ENCODE measurements around the gene TGFBR1. TPM values are rescaled to one million over a fixed set of nuclear protein-coding genes. Genes with fewer than 3 reads are reported as not detected.
A peak's percentile ranks its signal among the peaks of the same experiment; 100 is the strongest.

TGFBR1 gene
- 10 to 100 TPM; 72.5 to 78.0 TPM for total RNA-seq

DNA sequence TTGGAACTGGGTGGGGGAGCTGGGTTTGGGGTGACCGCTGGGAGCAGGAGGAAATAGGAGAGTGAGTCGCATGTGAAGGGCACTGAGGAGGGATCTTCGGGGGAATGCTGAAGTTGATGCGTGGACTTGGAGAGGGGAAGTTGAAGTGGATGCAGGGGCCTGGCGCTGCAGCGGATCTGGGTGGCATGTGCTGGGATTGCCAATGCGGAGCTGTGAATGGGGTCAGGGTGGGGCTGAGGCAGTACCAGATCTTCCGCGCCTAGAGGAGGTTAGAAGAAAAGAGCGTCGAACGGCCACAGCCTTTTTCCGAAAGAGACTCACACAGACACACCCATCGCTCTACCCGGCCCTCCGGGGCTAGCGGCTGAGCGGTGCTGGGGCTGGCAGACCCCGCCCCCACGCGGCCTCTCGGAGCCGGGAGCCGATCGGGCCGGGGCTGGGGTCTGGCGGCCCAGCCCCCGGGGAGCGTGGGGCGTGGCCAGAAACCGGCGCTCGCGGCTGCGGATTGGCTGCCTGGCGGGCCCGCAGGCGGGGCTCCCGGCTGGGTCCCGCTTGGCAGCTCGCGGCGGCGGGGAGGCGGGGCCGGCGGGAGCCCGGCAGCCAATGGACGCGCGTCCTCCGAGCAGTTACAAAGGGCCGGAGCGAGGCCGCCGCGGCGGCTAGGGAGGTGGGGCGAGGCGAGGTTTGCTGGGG lies at the start of gene TGFBR1:
Gene TGFBR1, plus strand, starts transcription at position 655 of the 693 bp plus-strand sequence. CDS start 93 bp downstream, outside the sequence.
- Mint-ChIP-seq H3K27ac (peak within 1 kb of the TSS; percentile 88), H3K9me3 (ENCODE audit: low read depth) (peaks cover 3% of the 10 kb centered on the region), H3K27me3 (no peaks in the 10 kb centered on the region), H3K4me1 (peaks cover 68% of the 10 kb centered on the region), H3K4me3 (peak within 1 kb of the TSS; percentile 92), H3K36me3 (peaks cover 37% of the 10 kb centered on the region)
- peak; percentile 95 for DNase-seq
- CTCF ChIA-PET, result interaction anchor here (0.6 to 5.3 kb wide), 24 partner anchors 9 to 109 kb away, joined by 3 to 43 read pairs (median 5); no protein-coding TSS in a partner anchor
- peak; percentile 88 for ATAC-seq

DNA sequence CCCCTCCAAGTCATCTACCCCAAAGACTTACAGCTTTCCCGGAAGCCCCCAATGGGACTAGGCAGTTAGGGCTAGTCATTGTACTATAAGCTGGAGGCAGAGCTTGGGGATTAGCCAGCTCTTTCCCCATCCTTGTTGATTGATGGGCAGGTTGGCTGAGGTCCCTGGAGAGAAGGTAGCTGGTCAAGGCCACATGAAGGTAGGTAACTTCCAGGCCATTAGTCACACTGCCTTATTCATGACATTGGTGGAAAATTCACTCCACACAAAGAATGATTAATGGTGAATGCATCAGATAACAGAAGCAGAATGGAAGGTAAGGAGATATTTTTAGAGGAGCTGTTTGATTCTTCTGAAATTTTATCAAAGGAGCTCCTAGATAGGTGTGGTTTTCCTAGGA lies 49.5 kb upstream of the TGFBR1 start:
- no peak for ATAC-seq
- Mint-ChIP-seq H3K27ac (no peak overlapping the region), H3K4me3 (no peak overlapping the region), H3K27me3 (no peaks in the 10 kb centered on the region), H3K9me3 (ENCODE audit: low read depth) (no peaks in the 10 kb centered on the region), H3K36me3 (peaks cover 21% of the 10 kb centered on the region), H3K4me1 (peaks cover 83% of the 10 kb centered on the region)
- DNase-seq, result no peak
- CTCF ChIA-PET, result interaction anchor here (0.7 to 1.7 kb wide), 9 partner anchors 10 to 61 kb away, joined by 3 to 6 read pairs (median 4); no protein-coding TSS in a partner anchor

DNA sequence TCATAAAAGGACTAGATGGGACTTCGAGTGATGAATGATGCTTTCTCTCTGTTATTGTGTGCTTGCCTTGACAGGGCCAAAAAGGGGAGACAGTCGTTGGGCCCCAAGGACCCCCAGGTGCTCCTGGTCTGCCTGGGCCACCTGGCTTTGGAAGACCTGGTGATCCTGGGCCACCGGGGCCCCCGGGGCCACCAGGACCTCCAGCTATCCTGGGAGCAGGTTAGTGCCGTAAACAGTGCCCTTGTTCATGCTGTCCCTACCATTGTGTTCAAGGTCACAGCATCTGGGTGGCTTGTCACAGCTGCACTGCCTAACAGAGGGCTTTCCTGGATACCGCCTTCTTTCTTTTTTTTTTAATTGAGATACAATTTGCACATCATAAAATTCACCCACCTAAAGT lies 48.7 kb upstream of the TGFBR1 start:
- DNase-seq, result no peak
- Mint-ChIP-seq H3K27ac (no peak overlapping the region), H3K4me3 (no peak overlapping the region), H3K9me3 (ENCODE audit: low read depth) (no peaks in the 10 kb centered on the region), H3K4me1 (peaks cover 81% of the 10 kb centered on the region), H3K27me3 (no peaks in the 10 kb centered on the region), H3K36me3 (peaks cover 25% of the 10 kb centered on the region)
- no peak for ATAC-seq
- CTCF ChIA-PET, result interaction anchor here (0.9 to 1.7 kb wide), 5 partner anchors 12 to 56 kb away, joined by 3 to 6 read pairs (median 4); no protein-coding TSS in a partner anchor

DNA sequence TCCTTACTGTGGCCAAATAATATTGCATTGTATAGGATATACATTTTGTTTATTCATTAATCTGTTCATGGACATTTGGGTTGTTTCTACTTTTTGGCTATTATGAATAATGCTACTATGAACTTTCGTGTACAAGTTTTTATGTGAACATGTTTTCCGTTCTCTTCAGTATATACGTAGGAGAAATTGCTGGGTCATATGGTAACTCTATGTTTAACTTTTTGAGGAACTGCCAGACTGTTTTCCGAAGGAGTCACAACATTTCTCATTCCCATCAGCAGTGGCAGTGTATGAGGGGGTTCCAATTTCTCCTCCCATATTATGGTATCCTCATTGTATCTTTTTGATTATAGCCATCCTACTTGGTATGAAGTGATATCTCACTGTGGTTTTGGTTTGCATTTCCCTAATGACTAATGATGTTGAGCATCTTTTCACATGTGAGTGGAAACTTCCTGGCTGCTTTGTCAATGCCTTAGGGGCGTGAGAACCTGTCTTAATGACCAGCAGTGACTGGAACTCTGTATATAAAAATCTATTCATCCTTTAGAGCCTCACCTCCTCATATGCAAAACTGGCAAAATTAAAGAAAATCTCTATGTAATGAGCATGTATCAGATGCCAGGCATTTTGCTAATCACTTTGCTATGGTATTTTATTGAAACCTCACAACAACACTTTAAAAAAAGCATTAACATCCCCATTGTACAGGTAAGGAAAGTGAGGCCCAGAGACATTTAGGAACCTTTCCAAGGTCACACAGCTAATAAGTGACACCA lies 47.8 kb upstream of the TGFBR1 start:
- peak overlapping the region; percentile 73 for H3K4me3 Mint-ChIP-seq
- H3K27me3 Mint-ChIP-seq, result no peaks in the 10 kb centered on the region
- H3K4me1 Mint-ChIP-seq, result peaks cover 79% of the 10 kb centered on the region
- H3K27ac Mint-ChIP-seq, result peak overlapping the region; percentile 92
- H3K9me3 Mint-ChIP-seq (ENCODE audit: low read depth), result no peaks in the 10 kb centered on the region
- CTCF ChIA-PET, result interaction anchor here (0.9 to 3.4 kb wide), 13 partner anchors 11 to 84 kb away, joined by 3 to 35 read pairs (median 8); partner anchors contain the start of gene TGFBR1
- H3K36me3 Mint-ChIP-seq, result peaks cover 25% of the 10 kb centered on the region
- ATAC-seq (peak; percentile 41), DNase-seq (peak; percentile 66)

DNA sequence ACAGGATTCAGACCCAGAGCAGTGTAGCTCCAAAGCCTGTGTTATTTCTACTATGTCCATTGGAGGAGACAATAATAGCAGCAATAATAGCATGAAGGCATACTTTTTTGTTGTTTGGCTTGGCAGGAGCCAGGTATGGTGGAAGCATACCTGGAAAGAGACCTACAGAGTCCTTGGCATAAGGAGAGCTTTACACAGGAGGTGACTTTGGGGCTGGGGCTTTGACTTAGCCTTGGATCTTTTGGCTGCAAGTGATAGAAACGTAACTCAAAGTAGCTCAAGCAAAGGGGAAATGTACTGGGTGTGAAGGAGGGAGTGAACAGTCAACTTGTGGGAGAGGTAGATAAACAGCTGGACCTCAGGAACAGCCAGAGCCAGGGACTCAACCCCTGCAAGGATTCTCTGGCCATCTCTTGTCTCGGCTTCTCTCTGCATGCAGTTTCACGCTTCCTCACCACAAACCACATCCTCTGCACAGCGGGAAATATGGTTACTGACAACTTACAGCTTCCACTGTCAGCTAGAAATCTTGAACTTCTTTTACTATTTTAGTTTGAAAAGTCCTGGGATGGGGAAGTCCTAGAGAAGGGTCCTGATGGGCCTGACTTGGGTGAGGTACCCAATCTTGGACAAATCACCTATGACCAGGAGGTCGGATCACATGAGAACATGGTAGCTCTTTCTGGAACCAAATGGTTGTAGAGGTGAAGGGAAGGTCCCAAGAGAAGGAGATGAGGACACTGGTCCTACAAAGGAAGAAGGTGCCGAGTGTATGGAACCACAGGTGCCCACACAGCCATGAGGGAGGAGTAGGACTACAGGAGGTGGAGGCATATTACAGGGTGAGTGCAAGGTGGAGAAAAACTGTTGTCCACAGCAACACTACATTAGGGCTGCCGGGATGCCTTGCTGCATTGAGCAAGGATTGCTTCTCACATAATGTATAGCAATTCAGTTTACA lies 47.0 kb upstream of the TGFBR1 start:
- H3K27ac Mint-ChIP-seq, result peak overlapping the region; percentile 92
- H3K36me3 Mint-ChIP-seq, result peaks cover 28% of the 10 kb centered on the region
- ATAC-seq (peak; percentile 65), DNase-seq (peak; percentile 97)
- no peaks in the 10 kb centered on the region for H3K27me3 Mint-ChIP-seq
- peak overlapping the region; percentile 73 for H3K4me3 Mint-ChIP-seq
- H3K9me3 Mint-ChIP-seq (ENCODE audit: low read depth), result no peaks in the 10 kb centered on the region
- peaks cover 73% of the 10 kb centered on the region for H3K4me1 Mint-ChIP-seq
- CTCF ChIA-PET, result interaction anchor here (0.8 to 3.4 kb wide), 16 partner anchors 8 to 83 kb away, joined by 3 to 35 read pairs (median 5); partner anchors contain the start of gene TGFBR1

DNA sequence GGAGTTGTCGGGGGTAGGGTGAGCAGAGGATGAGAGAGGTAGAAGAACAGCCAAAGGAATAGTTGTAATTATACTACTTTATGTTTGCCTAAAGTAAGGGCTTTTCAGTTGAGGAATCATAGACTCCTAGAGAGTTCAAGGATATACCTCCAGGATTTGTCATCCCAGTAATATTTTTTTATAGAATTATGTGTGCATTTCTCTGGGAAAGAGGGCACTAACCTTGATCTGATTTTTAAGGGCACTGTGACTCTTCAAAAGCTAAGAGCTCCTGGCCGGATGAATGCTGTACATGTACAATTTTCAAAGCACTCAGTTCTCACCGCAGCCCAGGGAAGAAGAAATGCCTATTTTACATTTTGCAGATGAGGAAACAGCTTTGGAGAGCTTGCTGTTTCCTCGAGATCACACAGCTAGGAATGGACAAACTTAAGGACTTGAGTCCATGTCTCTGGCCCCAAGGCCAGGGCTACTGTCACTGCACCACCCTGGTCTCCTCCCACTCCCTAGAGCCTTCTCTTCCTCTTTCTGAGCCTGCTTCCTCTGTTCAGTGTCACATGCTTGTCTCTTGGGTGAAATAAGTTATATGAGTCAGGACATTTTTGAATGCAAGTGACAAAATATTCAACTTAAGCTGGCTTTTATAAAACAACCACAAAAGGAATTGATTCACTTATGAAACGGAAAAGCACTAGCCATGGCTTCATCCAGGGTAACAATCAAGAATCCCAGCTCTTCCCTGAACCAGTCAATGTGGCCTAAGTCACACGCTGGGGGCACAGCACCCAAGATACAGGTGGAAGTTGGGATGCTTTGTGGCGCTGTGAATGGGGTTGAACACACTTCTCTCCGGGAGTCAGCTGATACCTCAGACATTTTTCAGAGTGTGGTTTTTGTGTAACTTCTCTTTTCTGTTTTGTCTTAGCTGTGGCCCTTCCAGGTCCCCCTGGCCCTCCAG lies 45.7 kb upstream of the TGFBR1 start:
- Mint-ChIP-seq H3K27me3 (no peaks in the 10 kb centered on the region), H3K4me3 (peak overlapping the region; percentile 47), H3K36me3 (peaks cover 31% of the 10 kb centered on the region), H3K27ac (peak overlapping the region; percentile 92), H3K4me1 (peaks cover 73% of the 10 kb centered on the region), H3K9me3 (ENCODE audit: low read depth) (no peaks in the 10 kb centered on the region)
- DNase-seq, result peak; percentile 63
- CTCF ChIA-PET, result interaction anchor here (1.0 to 3.4 kb wide), 16 partner anchors 9 to 84 kb away, joined by 3 to 35 read pairs (median 5); partner anchors contain the start of gene TGFBR1
- peak; percentile 59 for ATAC-seq

DNA sequence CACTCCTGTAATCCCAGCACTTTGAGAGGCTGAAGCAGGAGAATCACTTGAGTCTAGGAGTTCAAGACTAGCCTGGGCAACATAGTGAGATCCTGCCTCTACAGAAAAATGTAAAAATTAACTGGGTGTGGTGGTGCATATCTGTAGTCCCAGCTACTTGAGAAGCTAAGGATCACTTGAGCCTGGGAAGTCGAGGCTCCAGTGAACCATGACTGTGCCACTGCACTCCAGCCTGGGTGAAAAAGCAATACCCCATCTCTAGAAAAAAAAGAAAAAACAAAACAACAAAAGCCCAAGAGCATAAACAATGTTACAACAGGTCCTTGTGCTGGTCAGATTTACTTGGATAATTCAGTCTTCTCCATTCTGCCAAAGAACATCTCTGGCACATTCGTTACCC lies 44.3 kb upstream of the TGFBR1 start:
- no peak overlapping the region for H3K4me3 Mint-ChIP-seq
- H3K27ac Mint-ChIP-seq, result no peak overlapping the region
- DNase-seq (no peak), ATAC-seq (no peak)
- no peaks in the 10 kb centered on the region for H3K27me3 Mint-ChIP-seq
- peaks cover 72% of the 10 kb centered on the region for H3K4me1 Mint-ChIP-seq
- no peaks in the 10 kb centered on the region for H3K9me3 Mint-ChIP-seq (ENCODE audit: low read depth)
- H3K36me3 Mint-ChIP-seq, result peaks cover 26% of the 10 kb centered on the region
- CTCF ChIA-PET, result interaction anchor here (0.6 to 1.4 kb wide), 3 partner anchors 16 to 213 kb away, joined by 3 to 4 read pairs (median 3); no protein-coding TSS in a partner anchor

DNA sequence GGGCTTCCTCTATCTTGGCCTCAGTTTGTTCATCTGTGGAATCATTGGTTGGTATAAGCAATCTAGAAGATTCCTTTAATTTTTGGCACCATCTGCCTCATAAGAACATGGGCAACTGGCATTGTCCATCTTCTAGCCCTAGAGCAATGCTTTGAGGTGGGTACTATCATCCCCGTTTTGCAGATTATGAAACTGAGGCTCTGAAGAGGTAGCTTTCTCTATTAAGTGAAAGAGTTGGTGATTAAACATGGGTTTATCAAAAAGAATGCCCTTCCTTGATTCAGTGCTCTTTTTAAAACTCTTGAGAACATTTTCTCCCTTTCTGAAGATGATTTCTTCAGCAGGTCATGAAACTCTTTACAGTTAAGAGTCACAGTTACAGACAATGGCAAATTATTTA lies 42.4 kb upstream of the TGFBR1 start:
- CTCF ChIA-PET, result no interaction called here
- DNase-seq (no peak), ATAC-seq (no peak)
- peaks cover 53% of the 10 kb centered on the region for H3K4me1 Mint-ChIP-seq
- H3K27me3 Mint-ChIP-seq, result no peaks in the 10 kb centered on the region
- H3K4me3 Mint-ChIP-seq, result no peak overlapping the region
- H3K9me3 Mint-ChIP-seq (ENCODE audit: low read depth), result no peaks in the 10 kb centered on the region
- H3K36me3 Mint-ChIP-seq, result peaks cover 15% of the 10 kb centered on the region
- H3K27ac Mint-ChIP-seq, result no peak overlapping the region

DNA sequence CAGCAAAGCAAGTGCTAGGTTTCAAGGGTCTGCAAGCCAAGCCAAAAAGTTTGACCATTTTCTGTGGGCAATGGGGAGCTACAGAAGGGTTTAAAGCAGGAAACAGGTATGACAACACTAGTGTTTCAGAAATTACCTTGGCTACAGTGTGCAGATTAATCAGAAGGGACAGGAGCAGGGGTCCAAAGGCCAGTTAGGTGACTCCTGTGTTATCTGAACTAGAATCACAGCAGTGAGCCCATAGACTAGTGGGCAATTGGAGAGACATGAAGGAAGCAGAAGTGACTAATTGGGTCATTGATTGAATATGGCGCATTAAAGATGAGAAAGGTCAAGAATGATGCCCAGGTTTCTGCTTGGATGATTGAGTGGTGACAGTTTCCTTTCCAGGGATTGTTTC lies 41.4 kb upstream of the TGFBR1 start:
- Mint-ChIP-seq H3K9me3 (ENCODE audit: low read depth) (no peaks in the 10 kb centered on the region), H3K36me3 (peaks cover 16% of the 10 kb centered on the region), H3K27me3 (no peaks in the 10 kb centered on the region), H3K27ac (no peak overlapping the region), H3K4me3 (no peak overlapping the region), H3K4me1 (peaks cover 47% of the 10 kb centered on the region)
- CTCF ChIA-PET, result no interaction called here
- DNase-seq (no peak), ATAC-seq (no peak)

DNA sequence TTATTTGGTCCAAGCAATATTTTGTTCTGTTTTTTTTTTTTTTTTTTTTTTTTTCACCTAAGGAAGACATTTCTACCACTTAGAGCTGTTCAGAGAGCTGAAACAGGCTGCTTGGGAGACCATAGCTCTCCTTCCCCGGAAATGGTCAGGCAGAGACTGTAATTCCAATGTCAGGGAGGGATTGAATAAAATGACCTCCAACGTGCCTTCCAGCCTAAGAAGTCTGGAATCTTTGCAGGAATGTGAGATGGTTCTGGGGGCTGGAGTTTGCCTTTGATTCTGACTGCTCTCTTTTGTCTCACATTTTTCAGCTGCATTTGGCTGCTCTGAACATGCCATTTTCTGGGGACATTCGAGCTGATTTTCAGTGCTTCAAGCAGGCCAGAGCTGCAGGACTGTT lies 38.3 kb upstream of the TGFBR1 start:
- H3K4me3 Mint-ChIP-seq, result no peak overlapping the region
- H3K27me3 Mint-ChIP-seq, result no peaks in the 10 kb centered on the region
- DNase-seq (no peak), ATAC-seq (no peak)
- peaks cover 51% of the 10 kb centered on the region for H3K4me1 Mint-ChIP-seq
- no peak overlapping the region for H3K27ac Mint-ChIP-seq
- H3K36me3 Mint-ChIP-seq, result peaks cover 20% of the 10 kb centered on the region
- H3K9me3 Mint-ChIP-seq (ENCODE audit: low read depth), result no peaks in the 10 kb centered on the region
- CTCF ChIA-PET, result interaction anchor here (0.7 to 1.7 kb wide), 5 partner anchors 8 to 53 kb away, joined by 3 to 6 read pairs (median 4); no protein-coding TSS in a partner anchor

DNA sequence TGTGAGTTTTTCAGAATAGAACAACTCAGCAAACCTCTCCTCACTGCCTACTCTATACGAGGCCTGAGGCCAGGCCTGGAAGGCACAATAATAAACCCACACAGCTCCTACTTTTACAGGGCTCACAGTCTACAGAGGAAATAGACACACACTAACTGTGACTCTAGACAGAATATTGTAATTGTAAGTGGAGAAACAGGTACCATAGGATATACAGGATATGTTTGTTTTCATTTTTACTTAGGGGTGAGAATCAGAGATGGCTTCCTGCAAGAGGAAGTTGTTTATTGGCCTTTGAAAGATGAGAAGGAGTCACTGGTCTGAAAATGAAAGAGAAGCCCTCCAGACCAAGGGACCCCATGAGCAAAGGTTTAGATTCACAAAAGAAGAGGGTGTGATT lies 35.8 kb upstream of the TGFBR1 start:
- Mint-ChIP-seq H3K27ac (peak overlapping the region; percentile 83), H3K4me1 (peaks cover 44% of the 10 kb centered on the region), H3K27me3 (no peaks in the 10 kb centered on the region), H3K9me3 (ENCODE audit: low read depth) (no peaks in the 10 kb centered on the region), H3K4me3 (no peak overlapping the region), H3K36me3 (peaks cover 15% of the 10 kb centered on the region)
- ATAC-seq (no peak), DNase-seq (no peak)
- CTCF ChIA-PET, result interaction anchor here (0.7 to 1.7 kb wide), 2 partner anchors 10 to 36 kb away, joined by 4 to 5 read pairs; partner anchors contain the start of gene TGFBR1
